GM11168 (cell line): ENCODE measurements around the gene CAPG.

ENCODE experiments used
- in situ Hi-C: fragments of 300-500 bp; cut with MboI; formaldehyde crosslinking; loops from one replicate; pipeline ENCODE4 v1.12.0; 2022; ENCODE audit warnings: low sequenced_read_pairs; ENCODE audit not compliant: unreplicated experiment

The CAPG gene

DNA sequence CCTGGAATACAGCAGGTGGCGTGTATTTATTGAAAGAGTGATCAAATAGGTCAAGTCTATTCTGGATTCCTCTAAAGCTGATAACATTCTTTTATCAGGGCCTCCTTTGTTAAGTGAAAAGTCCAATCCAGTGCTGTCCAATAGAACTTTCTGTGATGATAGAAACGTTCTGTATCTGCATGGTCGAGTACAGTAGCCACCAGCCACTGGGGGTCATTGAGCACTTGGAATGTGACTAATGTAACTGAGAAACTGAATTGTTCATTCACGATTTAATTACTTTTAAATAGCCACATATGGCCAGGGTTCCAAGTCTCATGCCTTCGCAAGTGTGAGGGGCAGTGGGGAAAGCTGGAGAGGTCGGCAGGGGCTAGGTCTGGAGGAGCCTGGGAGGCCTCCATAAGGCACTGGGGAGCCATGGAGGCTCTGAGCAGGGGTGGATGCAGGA is 28.9 kb upstream of the CAPG start:
- in situ Hi-C loops: no loop called here

DNA sequence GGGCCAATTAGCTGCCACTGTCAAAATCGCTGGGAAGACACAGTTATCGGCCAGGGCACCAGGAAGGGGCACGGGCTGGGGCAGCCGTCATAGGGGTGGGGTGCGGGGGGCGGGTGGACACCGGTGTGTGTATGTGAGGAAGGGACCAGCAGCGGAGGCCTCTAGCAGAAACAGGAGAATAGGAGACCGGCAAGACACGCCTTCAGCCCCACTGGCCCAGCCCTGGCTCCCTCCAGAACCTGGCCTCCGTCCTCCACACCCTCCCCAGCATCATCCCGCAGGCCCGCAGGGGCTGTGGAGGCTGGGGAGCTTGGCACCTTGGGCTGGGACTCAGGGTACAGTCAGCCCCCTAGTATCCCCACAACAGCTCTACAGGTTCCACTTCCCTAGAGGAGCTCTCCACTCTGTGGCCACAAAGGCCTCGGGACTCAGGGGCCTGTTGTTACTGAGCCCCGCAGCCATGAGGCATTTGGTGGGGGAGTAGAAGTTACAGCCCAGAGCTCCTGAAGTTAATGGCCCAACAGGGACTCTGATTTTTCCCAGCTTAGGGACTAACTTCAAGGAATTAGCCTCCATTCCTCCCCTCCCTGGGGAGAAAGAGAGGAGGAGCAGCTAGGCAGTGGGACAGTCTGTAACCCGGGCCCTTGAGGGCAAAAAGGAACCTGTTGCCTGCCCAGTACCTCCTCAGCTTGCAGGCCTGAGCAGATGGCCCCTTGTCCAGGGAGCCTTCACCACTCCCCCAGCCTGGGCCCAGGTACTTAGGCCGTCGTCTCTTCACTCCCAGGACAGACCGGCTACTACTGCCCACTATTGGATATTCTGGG is 28.2 kb upstream of the CAPG start:
- in situ Hi-C loops: no loop called here

DNA sequence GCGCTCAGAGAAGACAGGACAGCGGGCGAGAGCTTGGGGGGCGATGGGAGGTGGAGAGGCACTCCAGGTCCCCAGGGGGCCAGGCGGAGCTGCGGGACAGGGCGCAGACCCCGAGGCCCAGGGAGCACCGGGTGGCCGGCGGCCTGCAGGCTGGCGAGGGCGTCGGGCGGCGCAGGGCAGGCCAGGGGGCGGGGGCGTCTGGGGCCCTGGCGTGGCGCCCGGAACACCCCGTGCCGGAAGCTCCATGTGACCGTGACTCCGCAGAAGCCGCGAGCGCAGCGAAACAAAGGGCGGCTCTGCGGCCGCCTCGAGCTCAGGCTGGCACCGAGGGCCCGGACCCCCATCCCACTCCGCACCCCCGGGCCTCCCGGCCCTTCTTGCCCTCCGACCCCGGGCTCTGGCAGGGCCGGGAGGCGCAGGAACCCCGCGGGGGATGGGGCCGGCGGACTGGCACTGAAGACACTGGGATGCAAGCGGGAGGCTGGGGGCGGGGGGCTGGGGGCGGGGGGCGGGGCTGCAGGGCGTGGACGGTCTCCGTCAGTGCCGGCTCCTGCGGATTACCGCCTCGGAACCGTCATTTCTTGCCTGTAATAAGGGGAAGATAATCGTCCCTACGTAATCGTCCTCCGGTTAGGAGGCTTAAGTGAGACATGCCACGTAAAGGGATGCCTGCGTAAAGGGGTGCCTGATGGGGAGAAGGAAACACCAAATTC is 27.5 kb upstream of the CAPG start:
- in situ Hi-C loops: no loop called here

DNA sequence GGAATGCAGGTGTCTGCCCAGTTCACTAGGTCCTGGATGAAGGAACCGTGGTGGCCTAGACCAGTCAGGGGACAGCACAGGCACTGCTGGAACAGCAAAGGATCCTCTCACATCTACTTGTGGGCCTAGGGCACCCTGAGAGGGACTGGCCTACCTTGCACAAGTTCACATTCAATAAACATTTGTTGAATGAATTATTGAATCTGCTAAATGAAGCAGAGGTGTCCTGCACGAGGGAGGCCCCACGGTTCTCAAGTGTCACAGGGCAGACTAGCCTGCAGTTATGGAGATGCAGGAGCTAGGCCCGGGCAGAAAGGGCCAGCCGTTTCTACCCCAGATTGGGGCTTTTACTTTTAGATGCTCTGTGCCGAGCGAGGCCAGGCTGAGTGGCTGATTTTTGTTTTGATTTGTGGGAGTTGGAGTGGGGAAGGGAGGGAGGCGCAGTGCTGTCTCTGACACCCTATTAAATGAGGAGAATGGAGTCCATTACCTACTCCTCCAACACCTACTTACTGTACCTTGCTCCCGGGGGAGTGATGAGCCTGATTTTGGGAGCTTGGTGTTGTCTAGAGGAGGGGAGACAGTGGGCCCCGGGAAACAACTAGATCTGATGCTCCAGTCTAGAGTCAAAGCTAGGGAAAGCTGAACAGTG is 26.8 kb upstream of the CAPG start:
- in situ Hi-C loops: no loop called here

GRCh38 chr2:85435981-85436835 is 26.0 kb upstream of the CAPG start:
- in situ Hi-C loops: no loop called here

DNA sequence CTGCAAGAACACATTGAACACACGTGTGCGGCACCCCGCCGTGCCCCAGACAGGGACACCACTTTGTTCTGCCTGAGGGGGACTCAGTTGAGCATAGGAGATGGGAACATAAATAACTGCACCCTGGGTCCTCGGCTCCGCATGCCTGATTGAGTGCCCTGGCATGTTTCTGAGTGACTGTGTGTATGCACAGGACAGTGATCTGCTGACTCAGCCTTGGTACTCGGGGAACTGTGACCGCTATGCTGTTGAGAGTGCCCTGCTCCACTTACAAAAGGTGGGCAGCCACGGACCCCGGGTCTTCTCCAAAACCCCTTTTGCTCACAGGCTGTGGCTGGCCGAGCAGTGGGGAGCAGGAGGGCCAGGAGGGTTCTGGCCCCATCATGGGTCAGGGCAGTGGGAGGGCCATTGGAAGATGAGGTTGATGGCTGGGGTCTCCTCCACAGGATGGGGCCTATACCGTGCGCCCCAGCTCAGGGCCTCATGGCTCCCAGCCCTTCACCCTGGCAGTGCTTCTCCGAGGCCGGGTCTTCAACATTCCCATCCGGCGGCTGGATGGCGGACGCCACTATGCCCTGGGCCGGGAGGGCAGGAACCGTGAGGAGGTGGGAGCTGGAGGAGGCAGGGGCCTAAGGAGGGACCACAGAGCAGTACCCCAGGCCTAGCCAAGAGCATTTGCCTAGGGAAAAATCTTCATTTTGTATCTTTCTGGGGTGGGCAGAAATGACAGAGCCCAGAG is 25.2 kb upstream of the CAPG start:
- in situ Hi-C loops: no loop called here

- in situ Hi-C loops: no loop called here
Observed at GRCh38 chr2:85434696-85435095, 24.5 kb upstream of the CAPG start.

- in situ Hi-C loops: no loop called here
Observed at GRCh38 chr2:85433511-85434089, 23.4 kb upstream of the CAPG start.

- in situ Hi-C loops: no loop called here
Observed at GRCh38 chr2:85431570-85432205, 21.5 kb upstream of the CAPG start.

- in situ Hi-C loops: no loop called here
Observed at GRCh38 chr2:85430752-85431569, 20.8 kb upstream of the CAPG start.

- in situ Hi-C loops: no loop called here
Observed at GRCh38 chr2:85429924-85430289, 19.7 kb upstream of the CAPG start.

- in situ Hi-C loops: no loop called here
Observed at GRCh38 chr2:85429213-85429923, 19.2 kb upstream of the CAPG start.

DNA sequence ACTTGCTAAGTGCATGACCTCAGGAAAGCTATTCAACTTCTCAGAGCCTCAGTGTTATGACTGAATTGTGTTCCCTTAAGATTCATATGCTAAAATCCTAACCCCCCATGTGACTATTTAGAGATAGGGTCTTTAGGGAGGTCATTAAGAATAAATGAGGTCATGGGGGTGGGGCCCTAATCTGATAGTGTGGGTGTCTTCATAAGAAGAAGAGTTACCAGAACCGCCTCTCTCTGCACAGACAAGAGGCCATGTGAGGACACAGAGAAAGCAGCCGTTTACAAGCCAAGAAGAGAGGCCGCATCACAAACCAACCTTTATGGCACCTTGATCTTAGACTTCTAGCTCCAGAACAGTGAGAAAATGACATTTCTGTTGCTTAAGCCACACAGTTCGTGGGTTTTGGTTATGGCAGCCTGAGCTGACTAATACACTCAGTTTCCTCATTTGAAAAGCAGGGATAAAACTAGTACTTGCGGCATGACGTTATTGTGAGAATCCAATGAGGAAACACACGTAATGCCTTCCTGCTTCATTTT is 18.2 kb upstream of the CAPG start:
- in situ Hi-C loops: no loop called here

DNA sequence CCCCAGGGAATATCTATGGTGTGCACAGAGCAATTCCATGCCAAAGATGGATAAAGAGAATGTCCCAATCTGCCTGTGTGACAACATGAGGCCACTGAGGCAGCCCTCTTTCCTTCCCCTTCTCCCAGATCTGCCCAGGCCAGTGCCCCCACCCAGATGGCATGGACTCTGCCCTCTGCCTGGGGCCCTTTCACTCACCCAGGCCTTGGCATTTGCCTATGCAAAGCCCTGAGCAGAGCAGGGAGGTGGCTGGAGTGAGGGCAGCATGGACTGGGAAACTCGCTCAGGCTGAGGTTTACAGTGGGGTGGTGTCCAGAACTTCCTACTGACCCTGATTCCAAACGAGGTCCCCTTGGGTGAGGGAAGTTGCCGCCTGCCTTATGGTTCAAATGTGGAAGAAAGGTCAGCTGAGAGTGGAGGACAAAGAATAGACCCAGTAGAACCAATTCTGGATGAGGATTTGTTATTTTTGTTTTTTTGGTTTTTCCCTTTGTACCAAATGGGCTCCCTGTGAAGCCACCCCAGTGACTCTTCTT is 17.2 kb upstream of the CAPG start:
- in situ Hi-C loops: no loop called here

DNA sequence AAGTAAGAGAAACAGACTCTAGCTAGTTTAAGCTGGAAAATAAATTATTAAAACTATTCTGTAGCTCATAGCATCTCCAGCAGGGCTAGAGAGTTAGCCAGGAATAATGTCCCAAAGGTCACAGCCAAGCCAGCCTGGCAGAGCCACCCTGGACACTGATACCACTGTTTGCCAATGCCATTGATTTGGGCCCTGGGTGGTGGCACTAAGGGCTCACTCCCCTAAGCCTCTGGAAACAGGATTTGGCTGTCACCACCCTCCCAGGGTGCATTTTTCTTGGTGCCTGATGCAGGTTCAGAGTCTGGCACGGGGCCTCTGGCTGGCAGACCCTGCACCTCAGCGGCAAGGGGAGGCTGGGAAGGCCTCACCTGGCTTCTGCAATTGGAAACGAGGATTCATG is 15.4 kb upstream of the CAPG start:
- in situ Hi-C loops: no loop called here

DNA sequence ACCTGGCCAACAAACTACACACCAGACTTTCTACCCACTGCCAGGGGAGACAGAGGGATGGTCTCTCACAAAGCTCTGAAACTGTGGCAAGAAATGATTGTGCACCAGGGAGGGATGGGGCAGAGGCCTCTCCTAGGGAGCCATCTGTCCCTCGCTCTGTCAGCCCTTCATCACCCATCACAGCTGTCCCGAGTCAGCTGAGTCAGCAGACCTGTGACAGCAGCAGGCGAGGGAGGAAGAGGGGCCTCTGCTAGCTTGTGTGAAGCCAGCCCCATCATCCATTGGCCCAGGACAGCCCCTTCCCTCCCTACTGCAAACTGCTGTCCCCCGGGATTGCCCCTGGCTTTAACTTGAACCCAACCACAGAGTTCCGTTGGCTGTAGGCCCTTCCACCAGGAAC is 13.4 kb upstream of the CAPG start:
- in situ Hi-C loops: no loop called here

GRCh38 chr2:85422072-85422457 is 11.9 kb upstream of the CAPG start:
- in situ Hi-C loops: no loop called here
